Activated T-cell treated with anti-CD3 and anti-CD28 coated beads, Interleukin-2, amount 50 U/mL, for 4 hours (primary cell): ENCODE data around the gene ADAM8. TPM values are rescaled to one million over a fixed set of nuclear protein-coding genes. Genes with fewer than 3 reads are reported as not detected.

Experiments used
- ATAC-seq, 2 donors: fragments of 200-7000 bp; cut with Tn5 transposase; one replicate each; pipeline ENCODE4 v1.10.0; 2021
- DNase-seq: peaks from one replicate; pipeline ENCODE4 v3.0.0-alpha.2; 2020
- H3K27me3 Mint-ChIP-seq: one replicate; pipeline ENCODE4 v1.8.0; 2021; ENCODE audit warnings: low read depth, mixed read lengths
- H3K36me3 Mint-ChIP-seq: one replicate; pipeline ENCODE4 v1.8.0; 2022; ENCODE audit warnings: mixed read lengths; ENCODE audit not compliant: insufficient read depth
- H3K4me1 Mint-ChIP-seq: one replicate; pipeline ENCODE4 v1.8.0; 2021; ENCODE audit warnings: low read depth, mixed read lengths
- H3K4me3 Mint-ChIP-seq: one replicate; pipeline ENCODE4 v1.8.0; 2021; ENCODE audit warnings: mild to moderate bottlenecking, moderate library complexity, mixed read lengths
- H3K9me3 Mint-ChIP-seq: one replicate; pipeline ENCODE4 v1.8.0; 2021; ENCODE audit warnings: mixed read lengths
- total RNA-seq, 3 donors: library from RNA; stranded (reverse); gene quantifications; one replicate each; pipeline ENCODE4 v1.2.1, GENCODE V29; 2021

The ADAM8 gene
- total RNA-seq, 3 donors from 2014 or later, result 62.8 to 72.7 (median 70.7) TPM

GRCh38 chr10:133248334-133248715 is 28.3 kb downstream of the ADAM8 start:
- DNase-seq (no peak), ATAC-seq (no peak)
- Mint-ChIP-seq H3K27me3 (peaks cover 17% of the 10 kb centered on the region), H3K9me3 (no peaks in the 10 kb centered on the region), H3K4me1 (no peaks in the 10 kb centered on the region), H3K36me3 (no peaks in the 10 kb centered on the region), H3K4me3 (no peak overlapping the region)

DNA sequence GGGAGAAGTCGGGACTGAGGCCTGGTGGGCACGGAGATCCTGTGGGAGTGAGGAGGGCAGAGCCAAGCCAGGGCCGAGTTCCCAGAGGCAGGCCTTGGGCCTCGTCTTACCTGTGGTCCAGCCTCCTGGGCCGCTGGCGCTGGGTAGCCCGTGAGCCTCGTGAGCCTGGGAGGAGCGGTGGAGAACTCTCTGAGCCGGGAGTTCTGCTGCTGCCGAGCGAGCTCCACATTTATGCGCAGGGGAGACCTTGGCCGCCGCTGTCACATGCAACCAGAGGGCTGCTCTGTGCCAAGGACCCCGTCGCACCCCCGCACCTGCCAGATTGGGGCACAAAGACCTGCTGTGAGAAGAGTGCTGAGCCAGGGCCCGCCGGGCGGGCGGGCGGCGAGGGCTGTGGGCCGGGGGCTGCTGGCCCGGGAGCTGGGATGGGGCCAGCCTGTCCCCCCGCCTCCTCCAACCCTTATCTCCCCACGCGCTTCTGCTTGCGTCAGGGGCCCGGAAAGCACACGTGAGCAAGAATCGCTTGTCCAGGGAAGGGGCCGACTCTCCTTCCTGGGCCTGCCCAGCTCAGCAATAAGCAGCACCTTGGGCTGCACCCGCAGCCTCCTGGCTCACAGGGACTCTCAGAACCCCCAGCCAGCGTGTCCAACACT is 28.9 kb downstream of the ADAM8 start:
- H3K27me3 Mint-ChIP-seq, result peaks cover 21% of the 10 kb centered on the region
- ATAC-seq (no peak), DNase-seq (no peak)
- H3K36me3 Mint-ChIP-seq, result no peaks in the 10 kb centered on the region
- H3K9me3 Mint-ChIP-seq, result no peaks in the 10 kb centered on the region
- H3K4me3 Mint-ChIP-seq, result no peak overlapping the region
- H3K4me1 Mint-ChIP-seq, result peaks cover 3% of the 10 kb centered on the region

DNA sequence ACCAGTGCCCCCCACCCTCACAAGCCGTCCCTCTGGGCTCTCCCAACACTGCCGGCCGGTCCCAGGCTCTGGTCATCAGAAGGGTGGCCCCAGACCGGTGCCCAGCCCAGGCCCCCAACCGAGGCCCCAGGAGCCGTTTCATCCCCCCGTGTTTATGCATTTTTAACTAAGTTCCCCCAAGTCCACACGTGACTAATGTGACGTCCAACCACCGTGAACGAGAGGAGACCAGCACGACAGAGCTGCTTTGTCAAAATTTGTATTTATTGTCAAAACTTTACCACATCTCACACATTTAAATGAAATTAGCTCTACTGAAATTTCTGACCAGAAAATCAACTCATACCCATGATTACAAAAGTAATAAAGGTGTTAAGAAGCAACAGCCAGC is 30.4 kb downstream of the ADAM8 start:
- peaks cover 33% of the 10 kb centered on the region for H3K27me3 Mint-ChIP-seq
- H3K9me3 Mint-ChIP-seq, result no peaks in the 10 kb centered on the region
- no peak for DNase-seq
- ATAC-seq, result no peak
- H3K4me3 Mint-ChIP-seq, result no peak overlapping the region
- no peaks in the 10 kb centered on the region for H3K36me3 Mint-ChIP-seq
- H3K4me1 Mint-ChIP-seq, result peaks cover 12% of the 10 kb centered on the region

- no peak for DNase-seq
- H3K9me3 Mint-ChIP-seq, result no peaks in the 10 kb centered on the region
- no peak overlapping the region for H3K4me3 Mint-ChIP-seq
- peaks cover 2% of the 10 kb centered on the region for H3K36me3 Mint-ChIP-seq
- ATAC-seq, result no peak
- H3K27me3 Mint-ChIP-seq, result peaks cover 39% of the 10 kb centered on the region
- H3K4me1 Mint-ChIP-seq, result peaks cover 18% of the 10 kb centered on the region
These were observed 31.0 kb downstream of the ADAM8 start for GRCh38 chr10:133245439-133246235.

- DNase-seq (no peak), ATAC-seq (no peak)
- peaks cover 19% of the 10 kb centered on the region for H3K4me1 Mint-ChIP-seq
- peaks cover 52% of the 10 kb centered on the region for H3K27me3 Mint-ChIP-seq
- peaks cover 2% of the 10 kb centered on the region for H3K36me3 Mint-ChIP-seq
- H3K4me3 Mint-ChIP-seq, result no peak overlapping the region
- no peaks in the 10 kb centered on the region for H3K9me3 Mint-ChIP-seq
These were observed 33.1 kb downstream of the ADAM8 start for GRCh38 chr10:133243593-133243992.

- H3K36me3 Mint-ChIP-seq, result peaks cover 2% of the 10 kb centered on the region
- no peak for ATAC-seq
- H3K27me3 Mint-ChIP-seq, result peaks cover 56% of the 10 kb centered on the region
- H3K9me3 Mint-ChIP-seq, result no peaks in the 10 kb centered on the region
- peaks cover 19% of the 10 kb centered on the region for H3K4me1 Mint-ChIP-seq
- peak overlapping the region; percentile 37 for H3K4me3 Mint-ChIP-seq
- DNase-seq, result no peak
These were observed 33.9 kb downstream of the ADAM8 start for GRCh38 chr10:133242611-133243356.

DNA sequence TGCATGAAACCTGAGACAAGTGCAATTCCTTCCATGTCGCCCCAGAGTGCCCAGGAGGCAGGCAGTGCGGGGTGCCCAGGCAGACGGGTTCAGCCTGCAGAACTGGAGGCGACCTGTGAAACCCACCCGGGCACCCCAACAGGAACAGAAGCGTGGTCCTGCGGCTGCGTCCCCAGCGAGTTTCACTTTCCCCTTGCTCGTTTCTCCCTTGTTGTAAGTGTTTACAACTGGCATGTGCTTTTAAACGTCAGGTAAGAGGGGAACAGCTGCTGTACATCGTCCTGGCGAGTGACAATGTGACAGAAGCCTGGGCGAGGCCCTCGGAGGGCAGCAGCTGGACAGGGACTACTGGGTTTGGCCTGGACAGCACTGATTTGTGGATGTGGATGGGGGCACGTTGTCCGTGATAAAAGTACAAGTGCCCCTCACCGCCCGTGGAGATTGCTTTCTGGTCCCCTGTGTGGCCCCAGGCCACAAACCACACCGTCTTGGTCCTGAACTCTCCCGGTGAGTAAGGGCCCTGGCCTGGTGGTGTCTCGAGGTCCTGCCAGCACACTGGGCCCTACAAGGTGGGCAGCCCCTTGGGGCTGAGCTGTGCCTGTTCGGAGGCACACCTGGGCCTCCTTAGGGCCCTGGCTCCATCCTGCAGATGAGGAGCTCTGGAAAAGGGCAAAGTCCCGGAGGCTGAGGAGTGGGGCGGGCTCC is 35.0 kb downstream of the ADAM8 start:
- peaks cover 19% of the 10 kb centered on the region for H3K4me1 Mint-ChIP-seq
- DNase-seq (no peak), ATAC-seq (peak; percentile 26 to 30)
- H3K4me3 Mint-ChIP-seq, result peak overlapping the region; percentile 67
- H3K9me3 Mint-ChIP-seq, result no peaks in the 10 kb centered on the region
- H3K27me3 Mint-ChIP-seq, result peaks cover 52% of the 10 kb centered on the region
- peaks cover 2% of the 10 kb centered on the region for H3K36me3 Mint-ChIP-seq

- Mint-ChIP-seq H3K27me3 (peaks cover 51% of the 10 kb centered on the region), H3K4me1 (peaks cover 24% of the 10 kb centered on the region), H3K4me3 (no peak overlapping the region), H3K9me3 (no peaks in the 10 kb centered on the region), H3K36me3 (peaks cover 2% of the 10 kb centered on the region)
- ATAC-seq (no peak), DNase-seq (no peak)
These were observed 36.7 kb downstream of the ADAM8 start for GRCh38 chr10:133239990-133240389.

DNA sequence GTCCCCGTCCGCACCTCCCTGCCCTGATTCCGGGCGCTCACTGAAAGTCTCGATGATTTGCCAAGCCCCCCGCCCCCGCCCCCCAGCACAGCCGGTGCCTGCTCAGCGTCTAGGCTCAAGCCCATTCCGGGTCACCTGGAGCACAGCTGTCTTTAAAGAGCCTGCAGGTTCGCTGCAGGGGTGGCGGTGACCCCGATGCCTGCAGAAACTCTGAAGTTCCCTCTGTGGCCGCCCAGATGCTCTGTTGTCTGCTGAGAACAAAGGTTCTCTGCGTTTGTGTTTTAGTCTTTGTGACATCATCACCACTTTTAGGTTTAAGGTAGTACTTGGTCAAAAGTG is 38.2 kb downstream of the ADAM8 start:
- no peak overlapping the region for H3K4me3 Mint-ChIP-seq
- peaks cover 54% of the 10 kb centered on the region for H3K27me3 Mint-ChIP-seq

DNA sequence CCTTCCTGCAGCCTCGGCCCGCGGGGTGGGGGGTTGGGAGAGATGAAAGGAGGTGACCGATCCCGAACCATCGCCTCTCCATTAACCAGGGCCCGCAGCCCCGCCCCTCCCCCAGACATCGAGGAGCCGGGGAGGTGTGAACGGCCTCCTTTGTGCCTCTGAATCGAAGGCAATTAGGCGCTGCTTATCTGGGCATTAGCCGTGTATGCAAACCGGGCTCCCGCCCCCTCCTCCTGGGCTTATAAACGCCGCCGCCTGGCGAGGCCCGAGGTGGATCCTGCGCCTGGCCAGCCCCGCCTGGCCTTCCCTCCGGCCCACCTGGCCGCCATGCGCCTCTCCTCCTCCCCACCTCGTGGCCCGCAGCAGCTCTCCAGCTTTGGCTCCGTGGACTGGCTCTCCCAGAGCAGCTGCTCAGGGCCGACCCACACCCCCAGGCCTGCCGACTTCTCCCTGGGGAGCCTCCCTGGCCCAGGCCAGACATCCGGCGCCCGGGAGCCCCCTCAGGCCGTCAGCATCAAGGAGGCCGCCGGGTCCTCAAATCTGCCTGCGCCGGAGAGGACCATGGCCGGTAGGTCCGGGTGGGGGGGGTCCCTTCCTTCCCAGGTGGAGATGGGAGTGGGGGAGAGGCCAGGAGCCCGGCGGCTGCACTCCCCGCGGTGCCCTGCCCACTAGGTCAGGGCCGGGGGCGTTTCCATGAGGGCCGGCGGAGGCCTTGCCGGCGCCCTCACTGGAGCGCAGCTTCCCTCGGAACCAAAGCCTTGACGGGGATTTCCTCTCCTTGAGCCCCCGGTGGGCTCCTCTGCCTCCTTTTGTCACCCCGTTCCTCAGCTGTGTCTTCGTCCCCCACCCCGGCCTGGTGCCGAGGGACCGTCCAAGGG is 38.8 kb downstream of the ADAM8 start, which contains the start of gene VENTX:
TSS of gene VENTX (plus strand) at position 268 of the 878 bp plus-strand sequence. CDS start at position 328, 60 bp downstream.
- Mint-ChIP-seq H3K36me3 (peaks cover 2% of the 10 kb centered on the region), H3K4me1 (peaks cover 25% of the 10 kb centered on the region), H3K4me3 (no peak within 1 kb of the TSS), H3K9me3 (no peaks in the 10 kb centered on the region), H3K27me3 (peaks cover 55% of the 10 kb centered on the region)
- DNase-seq, result no peak
- ATAC-seq, result no peak

More for the DNA sequence above, 38.2 kb downstream of the ADAM8 start:
- Mint-ChIP-seq H3K36me3 (peaks cover 2% of the 10 kb centered on the region), H3K4me1 (peaks cover 28% of the 10 kb centered on the region), H3K9me3 (no peaks in the 10 kb centered on the region)
- DNase-seq (no peak), ATAC-seq (no peak)

DNA sequence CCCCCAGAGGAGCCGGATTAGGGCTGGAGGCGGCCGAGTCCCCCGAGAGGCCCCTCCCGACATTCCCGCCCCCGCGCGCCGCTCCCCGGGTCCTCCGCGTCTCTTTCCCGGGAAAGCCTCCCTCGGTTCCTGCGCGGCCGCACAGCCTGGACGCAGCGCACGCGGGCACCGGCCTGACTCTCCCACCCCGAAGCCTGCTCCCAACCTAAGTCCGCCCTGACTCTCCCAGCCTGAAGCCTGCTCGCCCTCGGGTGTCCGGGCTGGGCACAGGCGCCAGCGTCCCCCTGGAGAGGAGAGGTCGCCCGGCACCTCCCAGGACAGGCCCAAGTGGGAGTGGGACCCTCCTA is 39.5 kb downstream of the ADAM8 start:
- DNase-seq (no peak), ATAC-seq (no peak)
- Mint-ChIP-seq H3K4me3 (no peak overlapping the region), H3K9me3 (no peaks in the 10 kb centered on the region), H3K36me3 (peaks cover 2% of the 10 kb centered on the region), H3K27me3 (peaks cover 55% of the 10 kb centered on the region), H3K4me1 (peaks cover 23% of the 10 kb centered on the region)

GRCh38 chr10:133236401-133237240 is 40.0 kb downstream of the ADAM8 start:
- H3K27me3 Mint-ChIP-seq, result peaks cover 57% of the 10 kb centered on the region
- H3K4me3 Mint-ChIP-seq, result no peak overlapping the region
- peaks cover 2% of the 10 kb centered on the region for H3K36me3 Mint-ChIP-seq
- no peaks in the 10 kb centered on the region for H3K9me3 Mint-ChIP-seq
- DNase-seq, result no peak
- ATAC-seq, result peak; percentile 32 to 39
- peaks cover 20% of the 10 kb centered on the region for H3K4me1 Mint-ChIP-seq

GRCh38 chr10:133235932-133236331 is 40.7 kb downstream of the ADAM8 start:
- Mint-ChIP-seq H3K9me3 (no peaks in the 10 kb centered on the region), H3K4me3 (peak overlapping the region; percentile 40), H3K36me3 (peaks cover 2% of the 10 kb centered on the region), H3K4me1 (peaks cover 15% of the 10 kb centered on the region), H3K27me3 (peaks cover 56% of the 10 kb centered on the region)
- no peak for DNase-seq
- ATAC-seq, result no peak
